SK-N-SH (cell line): ENCODE results near the gene DOCK10. TPM values are rescaled to one million over a fixed set of nuclear protein-coding genes. Genes with fewer than 3 reads are reported as not detected.

Experiments
- CTCF ChIA-PET: fragments of 300-600, 350-600 bp; formaldehyde crosslinking; extraction: SDS; loops from one replicate; lab custom pipeline; 2021; lab: Yijun Ruan, JAX
- POLR2A ChIA-PET: fragments of 350-600 bp; sonication (Branson Sonifier 250); formaldehyde crosslinking; extraction: SDS; loops from one replicate; lab custom pipeline; 2020; ENCODE audit warnings: antibody characterized with exemption, inconsistent platforms; lab: Yijun Ruan, JAX
- DNase-seq: peaks from one replicate; pipeline ENCODE4 v3.0.0; 2012
- H2AFZ ChIP-seq: fragments of 200-600 bp; sonication (generic); 2 replicates; pipeline ENCODE4 v1.8.1; 2016; ENCODE audit warnings: antibody characterized with exemption, mild to moderate bottlenecking, low read depth
- H3F3A ChIP-seq: fragments of 200-600 bp; sonication (generic); replicated peaks from 2 replicates; pipeline ENCODE3; 2016; ENCODE audit warnings: antibody characterized with exemption, mild to moderate bottlenecking; ENCODE audit not compliant: insufficient read depth
- H3K27ac ChIP-seq, 2 experiments: fragments of 200-500 bp in 1 of 2; fragments of 200-600 bp in 1 of 2; sonication (Bioruptor generic) in 1 of 2; sonication (generic), shearing (Covaris generic) in 1 of 2; 2 replicates each; pipeline versions ENCODE4 v1.5.1 to v1.6.1; 2014 to 2016; ENCODE audit warnings: low read depth in 2 of 2, inconsistent platforms in 1 of 2, low read length in 1 of 2, mild to moderate bottlenecking in 1 of 2, mixed read lengths in 1 of 2
- H3K27me3 ChIP-seq: fragments of 200-600 bp; sonication (generic), shearing (Covaris generic); 2 replicates; pipeline ENCODE4 v1.6.1; 2016; ENCODE audit warnings: mixed run types; ENCODE audit not compliant: insufficient read depth
- H3K36me3 ChIP-seq, 2 experiments: fragments of 200-500 bp in 1 of 2; fragments of 200-600 bp in 1 of 2; sonication (Bioruptor generic) in 1 of 2; sonication (generic) in 1 of 2; replicated peaks in 1 of 2; 2 replicates each; pipeline versions ENCODE3 to v1.5.1; 2014 to 2016; ENCODE audit warnings: low read length in 1 of 2, mild to moderate bottlenecking in 1 of 2; ENCODE audit not compliant: insufficient read depth in 2 of 2, control insufficient read depth in 1 of 2
- H3K4me1 ChIP-seq, 2 experiments: fragments of 200-500 bp in 1 of 2; fragments of 200-600 bp in 1 of 2; sonication (Bioruptor generic) in 1 of 2; sonication (generic), shearing (Covaris generic) in 1 of 2; 2 replicates each; pipeline versions ENCODE4 v1.5.1 to v1.6.1; 2014 to 2016; ENCODE audit warnings: low read depth in 1 of 2, low read length in 1 of 2, mixed run types in 1 of 2; ENCODE audit not compliant: insufficient read depth in 2 of 2, control insufficient read depth in 1 of 2
- H3K4me2 ChIP-seq: fragments of 200-600 bp; sonication (generic), shearing (Covaris generic); 2 replicates; pipeline ENCODE4 v1.6.1; 2017; ENCODE audit warnings: mixed run types
- H3K4me3 ChIP-seq, 2 experiments: fragments of 200-500 bp in 1 of 2; fragments of 200-600 bp in 1 of 2; sonication (Bioruptor generic) in 1 of 2; sonication (generic), shearing (Covaris generic) in 1 of 2; 2 replicates each; pipeline versions ENCODE4 v1.5.1 to v1.8.1; 2014 to 2016; ENCODE audit warnings: low read depth in 2 of 2, inconsistent platforms in 1 of 2, low read length in 1 of 2, mild to moderate bottlenecking in 1 of 2, mixed read lengths in 1 of 2, moderate library complexity in 1 of 2
- H3K79me2 ChIP-seq: fragments of 200-600 bp; sonication (generic); 2 replicates; pipeline ENCODE4 v1.8.1; 2017; ENCODE audit warnings: mild to moderate bottlenecking; ENCODE audit not compliant: insufficient read depth
- H3K9ac ChIP-seq: fragments of 200-600 bp; sonication (generic); 2 replicates; pipeline ENCODE4 v1.6.1; 2017; ENCODE audit warnings: mixed run types
- H3K9me2 ChIP-seq: fragments of 200-600 bp; sonication (generic); 2 replicates; pipeline ENCODE4 v1.6.1; 2017; ENCODE audit warnings: mixed run types
- H3K9me3 ChIP-seq: fragments of 200-600 bp; sonication (generic); 2 replicates; pipeline ENCODE4 v1.6.1; 2017; ENCODE audit warnings: mixed run types, mild to moderate bottlenecking, moderate library complexity
- H4K20me1 ChIP-seq: fragments of 200-600 bp; sonication (generic); 2 replicates; pipeline ENCODE4 v1.6.1; 2017; ENCODE audit warnings: mild to moderate bottlenecking, mixed run types; ENCODE audit not compliant: insufficient read depth
- CHD2 ChIP-seq: fragments of 150-350 bp; IDR thresholded peaks from 2 replicates; pipeline ENCODE4 v1.6.1; 2018; ENCODE audit warnings: low read length; ENCODE audit not compliant: partially characterized antibody
- EP300 ChIP-seq, 2 experiments: IDR thresholded peaks; 2 replicates each; pipeline versions ENCODE4 v1.4.0 to v1.6.1; 2012; ENCODE audit warnings: borderline replicate concordance in 1 of 2, low read depth in 1 of 2, low read length in 1 of 2
- EZH2phosphoT487 ChIP-seq: fragments of 200-600 bp; sonication (generic); IDR thresholded peaks from 2 replicates; pipeline ENCODE4 v1.6.1; 2017; ENCODE audit warnings: low read depth, mixed run types, mild to moderate bottlenecking, antibody characterized with exemption, moderate library complexity, borderline replicate concordance
- FOXM1 ChIP-seq: IDR thresholded peaks from 2 replicates; pipeline ENCODE4 v1.4.0; 2012; ENCODE audit warnings: low read depth, mild to moderate bottlenecking
- GABPA ChIP-seq: IDR thresholded peaks from 2 replicates; pipeline ENCODE4 v1.4.0; 2012; ENCODE audit warnings: low read depth, mild to moderate bottlenecking
- GATA2 ChIP-seq: sonication (generic); formaldehyde crosslinking; IDR thresholded peaks from 2 replicates; pipeline ENCODE4 v1.5.0; 2020; ENCODE audit warnings: mild to moderate bottlenecking, missing genetic modification reagents
- MXI1 ChIP-seq: IDR thresholded peaks from 2 replicates; pipeline ENCODE4 v1.6.1; 2012; ENCODE audit warnings: mild to moderate bottlenecking, low read depth, low read length, improper control_type of control experiment
- NRF1 ChIP-seq: IDR thresholded peaks from 2 replicates; pipeline ENCODE4 v1.6.1; 2012; ENCODE audit warnings: low read depth, mild to moderate bottlenecking, low read length
- POLR2AphosphoS5 ChIP-seq: IDR thresholded peaks from 2 replicates; pipeline ENCODE4 v1.6.1; 2012; ENCODE audit warnings: low read depth, low read length
- RAD21 ChIP-seq: IDR thresholded peaks from 2 replicates; pipeline ENCODE4 v1.6.1; 2012; ENCODE audit warnings: mild to moderate bottlenecking, low read length
- RFX5 ChIP-seq: IDR thresholded peaks from 2 replicates; pipeline ENCODE4 v1.6.1; 2012; ENCODE audit warnings: mild to moderate bottlenecking, improper control_type of control experiment, low read length
- RXRA ChIP-seq: IDR thresholded peaks from 2 replicates; pipeline ENCODE4 v1.4.0; 2012; ENCODE audit warnings: low read depth, mild to moderate bottlenecking, borderline replicate concordance
- SIN3A ChIP-seq: IDR thresholded peaks from 2 replicates; pipeline ENCODE4 v1.6.1; 2012; ENCODE audit warnings: low read depth, mild to moderate bottlenecking, low read length, moderate library complexity, borderline replicate concordance
- WGBS: methylation state at CpG from one replicate; pipeline ENCODE4 v1.1.6; 2017; ENCODE audit warnings: low lambda C conversion rate; 5-methylcytosine and 5-hydroxymethylcytosine counted together
- polyA plus RNA-seq, 3 experiments: library from polyadenylated mRNA; depleted of rRNA; stranded (reverse); fragments of >200 nt; gene quantifications; 2 replicates each; pipeline ENCODE4 v1.2.3, GENCODE V29; 2012
- TF ChIP-seq, protein P1 (sequence below): IDR thresholded peaks from 2 replicates; pipeline ENCODE4 v1.4.0; 2012; ENCODE audit warnings: low read depth, borderline replicate concordance
- TF ChIP-seq, protein P2 (sequence below): IDR thresholded peaks from 2 replicates; pipeline ENCODE4 v1.4.0; 2012; ENCODE audit warnings: low read depth

Gene DOCK10
- polyA plus RNA-seq, 1 of the 3 experiments (the other 2 are of a cell fraction) = 24.1 TPM

DNA sequence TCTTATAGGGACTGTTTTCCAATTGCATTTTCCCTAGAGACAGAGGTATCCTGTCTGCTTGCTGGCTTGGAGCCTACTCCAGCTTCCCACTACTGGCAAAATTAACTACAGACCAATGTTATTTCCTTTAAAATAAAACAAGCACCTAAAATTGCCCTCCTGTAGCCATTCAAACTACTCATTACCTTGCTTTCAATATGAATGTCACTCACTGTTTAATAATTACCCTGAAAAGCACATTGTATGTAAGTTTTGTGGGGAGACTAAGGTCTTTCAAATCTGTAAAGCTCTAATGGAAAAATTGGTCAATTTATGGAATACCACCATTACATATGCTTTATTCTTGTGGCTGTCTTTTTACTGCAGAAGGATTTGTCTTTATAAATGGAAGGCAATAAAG is 87.3 kb downstream of the DOCK10 start (continued):
- no peak for TF ChIP-seq EZH2phosphoT487
- no peak for TF ChIP-seq NRF1

DNA sequence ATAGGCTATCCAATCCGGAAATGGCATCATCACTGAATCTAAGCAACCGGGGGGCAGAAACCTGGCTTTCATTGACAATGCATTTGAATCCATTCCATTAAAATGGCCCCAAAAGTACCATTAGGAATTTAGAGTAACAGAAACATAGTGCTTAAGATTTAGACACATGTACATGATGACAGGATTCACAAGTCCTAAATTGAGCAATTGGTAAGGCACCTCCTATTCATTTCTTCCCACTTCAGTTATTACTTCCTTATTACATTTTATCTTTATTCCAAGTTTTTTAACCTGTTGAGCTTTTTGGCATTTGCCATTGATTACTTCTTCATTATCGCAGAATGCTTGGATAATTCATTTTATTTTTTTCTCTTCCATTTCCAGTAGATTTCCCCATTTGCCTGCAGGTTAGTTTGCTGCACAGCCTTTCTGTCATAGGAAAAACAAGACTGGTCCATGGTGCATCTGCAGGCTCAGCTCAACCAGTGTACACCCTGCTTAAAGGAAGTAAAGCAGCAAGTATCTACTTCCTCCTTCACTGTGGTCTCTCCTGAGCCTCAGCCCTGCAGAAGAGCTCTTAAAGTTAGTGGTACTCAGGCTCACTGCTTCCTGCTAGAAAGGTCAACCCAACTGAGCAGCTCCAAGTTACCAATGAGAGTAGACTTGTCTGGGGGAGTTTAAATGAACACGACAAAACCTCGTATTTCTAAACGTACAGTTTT is 89.2 kb downstream of the DOCK10 start:
- ChIA-PET POLR2A (no interaction called here), CTCF (no interaction called here)
- Histone ChIP-seq H3K27me3 (no peaks in the 10 kb centered on the region), H3K4me2 (no peak overlapping the region), H2AFZ (no peak overlapping the region), H3F3A (peaks cover 21% of the 10 kb centered on the region), H3K9ac (no peak overlapping the region), H4K20me1 (no peaks in the 10 kb centered on the region), H3K4me3 (no peak overlapping the region), H3K27ac (no peak overlapping the region), H3K36me3 (peaks cover 0 to 4% of the 10 kb centered on the region in 2 experiments), H3K9me2 (no peaks in the 10 kb centered on the region), H3K9me3 (no peaks in the 10 kb centered on the region), H3K79me2 (peaks cover 53% of the 10 kb centered on the region), H3K4me1 (peaks cover 4 to 18% of the 10 kb centered on the region in 2 experiments; a peak in 3 of 4 replicates)
- WGBS = 81% methylated on average over 6 of the region's 6 CpGs
- TF ChIP-seq RAD21 = no peak
- no peak for TF ChIP-seq RFX5
- TF ChIP-seq POLR2AphosphoS5 = no peak
- TF ChIP-seq EP300 (IDR thresholded peaks at IDR 0.05; ENCODE audit: borderline replicate concordance in 1 of 2, low read depth in 1 of 2, low read length in 1 of 2) = no peak
- TF ChIP-seq GATA2 (CRISPR knock-in tag) = no peak
- TF ChIP-seq CHD2 = no peak
- TF ChIP-seq MXI1 = no peak
- no peak for TF ChIP-seq SIN3A
- TF ChIP-seq RXRA = no peak
- TF ChIP-seq, protein P1, sequence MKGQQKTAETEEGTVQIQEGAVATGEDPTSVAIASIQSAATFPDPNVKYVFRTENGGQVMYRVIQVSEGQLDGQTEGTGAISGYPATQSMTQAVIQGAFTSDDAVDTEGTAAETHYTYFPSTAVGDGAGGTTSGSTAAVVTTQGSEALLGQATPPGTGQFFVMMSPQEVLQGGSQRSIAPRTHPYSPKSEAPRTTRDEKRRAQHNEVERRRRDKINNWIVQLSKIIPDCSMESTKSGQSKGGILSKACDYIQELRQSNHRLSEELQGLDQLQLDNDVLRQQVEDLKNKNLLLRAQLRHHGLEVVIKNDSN = no peak
- no peak for TF ChIP-seq GABPA
- TF ChIP-seq, protein P2, sequence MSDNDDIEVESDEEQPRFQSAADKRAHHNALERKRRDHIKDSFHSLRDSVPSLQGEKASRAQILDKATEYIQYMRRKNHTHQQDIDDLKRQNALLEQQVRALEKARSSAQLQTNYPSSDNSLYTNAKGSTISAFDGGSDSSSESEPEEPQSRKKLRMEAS = no peak
- no peak for TF ChIP-seq FOXM1
- no peak for DNase-seq
